Glutamatergic neuron (in vitro differentiated cells): ENCODE data around the gene PDLIM4. TPM values are rescaled to one million over a fixed set of nuclear protein-coding genes. Genes with fewer than 3 reads are reported as not detected.

ENCODE experiments used
- DNase-seq: peaks from one replicate; pipeline ENCODE4 v3.0.0; 2022
- H3K27ac Mint-ChIP-seq: one replicate; pipeline ENCODE4 v1.8.0; 2020; ENCODE audit warnings: mild to moderate bottlenecking, mixed read lengths, inconsistent platforms; ENCODE audit not compliant: unreplicated experiment
- H3K27me3 Mint-ChIP-seq: one replicate; pipeline ENCODE4 v1.8.0; 2020; ENCODE audit warnings: mild to moderate bottlenecking, moderate library complexity, mixed read lengths, inconsistent platforms; ENCODE audit not compliant: unreplicated experiment
- H3K36me3 Mint-ChIP-seq: one replicate; pipeline ENCODE4 v1.8.0; 2020; ENCODE audit warnings: mild to moderate bottlenecking, mixed read lengths, inconsistent platforms; ENCODE audit not compliant: unreplicated experiment
- H3K4me1 Mint-ChIP-seq: one replicate; pipeline ENCODE4 v1.8.0; 2020; ENCODE audit warnings: mild to moderate bottlenecking, low read depth, mixed read lengths, inconsistent platforms; ENCODE audit not compliant: unreplicated experiment
- H3K4me3 Mint-ChIP-seq: one replicate; pipeline ENCODE4 v1.8.0; 2020; ENCODE audit warnings: mild to moderate bottlenecking, mixed read lengths, inconsistent platforms; ENCODE audit not compliant: unreplicated experiment
- H3K9me3 Mint-ChIP-seq: one replicate; pipeline ENCODE4 v1.8.0; 2020; ENCODE audit warnings: mild to moderate bottlenecking, moderate library complexity, mixed read lengths, inconsistent platforms; ENCODE audit not compliant: unreplicated experiment
- total RNA-seq: library from RNA; stranded (reverse); fragmentation: NEBNext Ultra II Directional; extraction: Animal tissue kit (Norgen Biotek cat#: 25700); gene quantifications from one replicate; pipeline ENCODE4 v1.2.1, GENCODE V29; 2021; ENCODE audit not compliant: unreplicated experiment
- TF ChIP-seq, protein P1 (sequence below): fragments of 200-600 bp; sonication (generic); IDR thresholded peaks from one replicate; pipeline ENCODE4 v1.5.0; 2021; ENCODE audit not compliant: partially characterized antibody, unreplicated experiment

PDLIM4 gene
- total RNA-seq, 1 donor from 2014 or later, result 81.6 TPM

DNA sequence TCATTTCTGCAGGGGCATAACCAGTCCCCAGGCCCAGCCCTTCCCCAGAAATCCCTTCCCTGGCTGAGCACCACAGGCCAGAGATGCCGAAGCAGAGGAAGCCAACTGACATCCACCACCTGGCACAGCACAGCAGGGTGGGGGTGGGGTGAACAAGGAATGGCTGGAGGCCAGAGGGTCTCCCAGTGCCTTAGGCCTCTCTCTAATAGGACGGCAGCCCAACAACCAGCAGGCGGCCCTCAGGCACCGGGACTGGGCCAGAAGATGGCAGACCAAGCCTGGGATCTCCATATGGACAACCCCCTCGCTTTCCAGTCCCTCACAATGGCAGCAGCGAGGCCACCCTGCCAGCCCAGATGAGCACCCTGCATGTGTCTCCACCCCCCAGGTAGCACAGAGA lies 13.2 kb downstream of the PDLIM4 start:
- peaks cover 28% of the 10 kb centered on the region for H3K4me1 Mint-ChIP-seq
- peak; percentile 52 for DNase-seq
- H3K9me3 Mint-ChIP-seq, result peaks cover 10% of the 10 kb centered on the region
- TF ChIP-seq, protein P1, sequence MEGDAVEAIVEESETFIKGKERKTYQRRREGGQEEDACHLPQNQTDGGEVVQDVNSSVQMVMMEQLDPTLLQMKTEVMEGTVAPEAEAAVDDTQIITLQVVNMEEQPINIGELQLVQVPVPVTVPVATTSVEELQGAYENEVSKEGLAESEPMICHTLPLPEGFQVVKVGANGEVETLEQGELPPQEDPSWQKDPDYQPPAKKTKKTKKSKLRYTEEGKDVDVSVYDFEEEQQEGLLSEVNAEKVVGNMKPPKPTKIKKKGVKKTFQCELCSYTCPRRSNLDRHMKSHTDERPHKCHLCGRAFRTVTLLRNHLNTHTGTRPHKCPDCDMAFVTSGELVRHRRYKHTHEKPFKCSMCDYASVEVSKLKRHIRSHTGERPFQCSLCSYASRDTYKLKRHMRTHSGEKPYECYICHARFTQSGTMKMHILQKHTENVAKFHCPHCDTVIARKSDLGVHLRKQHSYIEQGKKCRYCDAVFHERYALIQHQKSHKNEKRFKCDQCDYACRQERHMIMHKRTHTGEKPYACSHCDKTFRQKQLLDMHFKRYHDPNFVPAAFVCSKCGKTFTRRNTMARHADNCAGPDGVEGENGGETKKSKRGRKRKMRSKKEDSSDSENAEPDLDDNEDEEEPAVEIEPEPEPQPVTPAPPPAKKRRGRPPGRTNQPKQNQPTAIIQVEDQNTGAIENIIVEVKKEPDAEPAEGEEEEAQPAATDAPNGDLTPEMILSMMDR, result no peak
- no peaks in the 10 kb centered on the region for H3K36me3 Mint-ChIP-seq
- H3K27ac Mint-ChIP-seq, result peak overlapping the region; percentile 78
- no peak overlapping the region for H3K4me3 Mint-ChIP-seq
- peaks cover 19% of the 10 kb centered on the region for H3K27me3 Mint-ChIP-seq

DNA sequence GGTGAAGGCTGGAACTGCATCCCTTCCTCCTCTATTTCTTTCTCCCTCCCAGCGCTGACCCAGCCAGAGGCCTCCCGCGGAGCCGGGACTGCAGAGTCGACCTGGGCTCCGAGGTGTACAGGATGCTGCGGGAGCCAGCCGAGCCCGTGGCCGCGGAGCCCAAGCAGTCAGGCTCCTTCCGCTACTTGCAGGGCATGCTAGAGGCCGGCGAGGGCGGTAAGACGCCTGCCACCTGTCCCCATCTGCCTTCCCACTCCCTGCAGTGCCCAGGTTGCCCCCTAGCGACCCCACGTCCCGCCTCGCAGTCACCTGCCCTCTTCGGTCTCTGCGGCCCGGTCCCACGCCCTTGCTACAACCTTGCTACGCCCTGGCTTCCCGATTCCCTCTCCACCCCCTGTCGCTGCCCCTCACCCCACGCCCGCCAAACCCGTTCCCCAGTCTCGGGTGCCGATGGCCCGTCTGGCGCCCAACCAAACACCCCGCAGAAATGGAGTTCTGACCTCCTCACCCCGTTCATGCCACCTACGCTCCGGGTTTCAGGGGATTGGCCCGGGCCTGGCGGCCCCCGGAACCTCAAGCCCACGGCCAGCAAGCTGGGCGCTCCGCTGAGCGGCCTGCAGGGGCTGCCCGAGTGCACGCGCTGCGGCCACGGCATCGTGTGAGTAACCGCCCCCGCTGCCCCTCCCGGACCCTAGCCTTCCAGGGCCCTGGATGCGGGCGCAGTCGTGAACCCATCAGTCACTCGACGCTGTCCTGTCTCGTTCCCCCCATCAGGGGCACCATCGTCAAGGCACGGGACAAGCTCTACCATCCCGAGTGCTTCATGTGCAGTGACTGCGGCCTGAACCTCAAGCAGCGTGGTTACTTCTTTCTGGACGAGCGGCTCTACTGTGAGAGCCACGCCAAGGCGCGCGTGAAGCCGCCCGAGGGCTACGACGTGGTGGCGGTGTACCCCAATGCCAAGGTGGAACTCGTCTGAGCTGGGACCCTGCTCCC lies 14.1 kb downstream of the PDLIM4 start:
- Mint-ChIP-seq H3K27me3 (peaks cover 21% of the 10 kb centered on the region), H3K27ac (peak overlapping the region; percentile 78), H3K4me3 (no peak overlapping the region), H3K9me3 (peaks cover 11% of the 10 kb centered on the region), H3K4me1 (peaks cover 26% of the 10 kb centered on the region), H3K36me3 (no peaks in the 10 kb centered on the region)
- no peak for DNase-seq
- TF ChIP-seq, protein P1, result no peak

DNA sequence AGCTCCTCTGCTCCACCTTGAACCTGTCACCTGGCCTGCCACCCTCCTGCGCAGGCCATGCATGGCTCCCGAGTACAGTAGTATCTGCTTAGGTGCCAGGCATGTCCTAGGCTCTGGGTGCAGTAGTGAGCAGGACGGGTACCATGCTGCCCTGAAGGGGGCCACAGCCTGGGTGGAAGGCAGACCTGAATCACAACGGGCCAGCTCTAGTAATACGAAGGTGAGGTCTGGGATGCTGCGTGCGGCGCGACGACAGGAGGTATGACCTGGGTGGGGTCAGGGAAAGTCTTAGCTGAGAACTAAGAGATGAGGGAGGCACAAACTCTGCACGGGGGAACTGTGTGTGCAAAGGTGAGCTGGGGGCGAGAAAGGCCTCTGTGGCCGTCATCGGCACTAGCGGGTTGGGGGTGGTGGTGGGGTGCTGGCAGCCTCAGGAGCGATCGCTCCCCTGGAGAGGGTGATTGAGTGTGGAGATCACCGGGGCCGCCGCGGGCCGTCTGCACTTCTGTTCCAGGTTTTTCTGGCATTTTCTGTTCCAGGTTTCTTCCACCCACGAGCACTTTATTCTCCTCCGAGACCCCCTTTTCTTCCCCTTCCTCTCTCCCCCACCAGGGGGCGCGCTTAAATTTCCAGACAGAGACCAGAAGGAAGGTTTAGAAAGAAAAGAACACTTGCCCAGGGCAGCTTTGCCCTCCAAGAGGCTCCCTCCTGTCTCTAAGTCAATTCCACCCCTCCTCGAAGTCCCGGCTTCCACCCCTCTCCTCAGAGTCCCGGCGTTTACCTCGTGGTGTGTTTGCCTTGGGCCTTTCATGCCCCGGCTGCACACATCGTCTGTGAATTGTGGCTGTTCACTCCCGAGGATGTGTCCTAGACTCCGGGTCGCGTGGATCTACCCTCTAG lies 15.1 kb downstream of the PDLIM4 start:
- H3K27me3 Mint-ChIP-seq, result peaks cover 19% of the 10 kb centered on the region
- peaks cover 9% of the 10 kb centered on the region for H3K9me3 Mint-ChIP-seq
- peaks cover 22% of the 10 kb centered on the region for H3K4me1 Mint-ChIP-seq
- TF ChIP-seq, protein P1, result peak; percentile 93
- peak; percentile 89 for DNase-seq
- no peak overlapping the region for H3K4me3 Mint-ChIP-seq
- peak overlapping the region; percentile 72 for H3K27ac Mint-ChIP-seq
- no peaks in the 10 kb centered on the region for H3K36me3 Mint-ChIP-seq

DNA sequence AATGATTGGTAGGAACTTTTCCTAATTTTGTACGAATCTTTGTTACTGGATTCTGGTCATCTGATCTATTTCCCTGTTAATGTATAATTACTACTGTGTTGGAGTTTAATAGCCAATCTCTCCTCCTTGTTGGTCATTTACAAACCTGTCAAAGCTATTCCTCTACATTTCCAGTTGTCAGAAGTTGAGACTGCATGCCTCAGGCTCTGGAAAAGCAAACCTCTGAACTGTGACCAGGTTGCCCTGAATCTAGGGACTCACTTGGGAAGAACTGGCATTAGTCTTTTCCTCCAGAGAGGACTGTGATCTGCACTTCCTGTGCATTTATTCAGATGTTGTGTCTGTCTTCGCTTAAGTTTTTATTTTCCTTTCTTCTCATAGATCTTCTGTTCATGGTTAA lies 16.1 kb downstream of the PDLIM4 start:
- no peak overlapping the region for H3K27ac Mint-ChIP-seq
- H3K4me1 Mint-ChIP-seq, result peaks cover 22% of the 10 kb centered on the region
- no peak for DNase-seq
- peaks cover 19% of the 10 kb centered on the region for H3K27me3 Mint-ChIP-seq
- H3K9me3 Mint-ChIP-seq, result peaks cover 13% of the 10 kb centered on the region
- H3K4me3 Mint-ChIP-seq, result no peak overlapping the region
- no peaks in the 10 kb centered on the region for H3K36me3 Mint-ChIP-seq
- TF ChIP-seq, protein P1, result no peak
